IMR-90 (cell line): Measurements from ENCODE around the gene TK2.

Source experiments
- BHLHE40 ChIP-seq: fragments of 150-350 bp; IDR thresholded peaks from 2 replicates; pipeline ENCODE4 v1.6.1; 2016; ENCODE audit warnings: mild to moderate bottlenecking, low read depth, low read length
- CEBPB ChIP-seq: IDR thresholded peaks from 2 replicates; pipeline ENCODE4 v1.6.1; 2012; ENCODE audit warnings: low read depth, low read length, improper control_type of control experiment
- CHD1 ChIP-seq: IDR thresholded peaks from 2 replicates; pipeline ENCODE4 v1.6.1; 2012; ENCODE audit warnings: low read depth, low read length, improper control_type of control experiment
- CTCF ChIP-seq: conservative IDR thresholded peaks from 2 replicates; pipeline ENCODE4 v1.5.1; 2012; ENCODE audit warnings: mild to moderate bottlenecking, low read depth, low read length, improper control_type of control experiment
- ELK1 ChIP-seq: fragments of 150-350 bp; IDR thresholded peaks from 2 replicates; pipeline ENCODE4 v1.6.1; 2016; ENCODE audit warnings: low read depth, mild to moderate bottlenecking, low read length, moderate library complexity, borderline replicate concordance
- FOS ChIP-seq: fragments of 150-350 bp; IDR thresholded peaks from 2 replicates; pipeline ENCODE4 v1.6.1; 2016; ENCODE audit warnings: low read depth, low read length
- MAZ ChIP-seq: IDR thresholded peaks from 2 replicates; pipeline ENCODE4 v1.6.1; 2012; ENCODE audit warnings: low read depth, mild to moderate bottlenecking, low read length, improper control_type of control experiment, moderate library complexity, borderline replicate concordance
- MXI1 ChIP-seq: IDR thresholded peaks from 2 replicates; pipeline ENCODE4 v1.6.1; 2012; ENCODE audit warnings: low read depth, mild to moderate bottlenecking, low read length, moderate library complexity, borderline replicate concordance
- NFE2L2 ChIP-seq: fragments of 150-350 bp; IDR thresholded peaks from 2 replicates; pipeline ENCODE4 v1.6.1; 2016; ENCODE audit warnings: low read depth, mild to moderate bottlenecking, low read length
- POLR2A ChIP-seq: IDR thresholded peaks from 2 replicates; pipeline ENCODE4 v1.6.1; 2012; ENCODE audit warnings: mild to moderate bottlenecking, low read depth, low read length
- RAD21 ChIP-seq: IDR thresholded peaks from 2 replicates; pipeline ENCODE4 v1.6.1; 2012; ENCODE audit warnings: low read length, improper control_type of control experiment
- RFX5 ChIP-seq: IDR thresholded peaks from 2 replicates; pipeline ENCODE4 v1.8.0; 2012; ENCODE audit warnings: low read depth, mild to moderate bottlenecking, low read length, moderate library complexity
- SMC3 ChIP-seq: fragments of 150-350 bp; IDR thresholded peaks from 2 replicates; pipeline ENCODE4 v1.6.1; 2016; ENCODE audit warnings: low read depth, mild to moderate bottlenecking, antibody characterized with exemption, low read length, moderate library complexity
- USF2 ChIP-seq: fragments of 150-350 bp; IDR thresholded peaks from 2 replicates; pipeline ENCODE4 v1.6.1; 2017; ENCODE audit warnings: mild to moderate bottlenecking, antibody characterized with exemption, low read length, low read depth

GRCh38 chr16:66474750-66475199 lies 75.1 kb downstream of the TK2 start:
- TF ChIP-seq POLR2A (no peak), MXI1 (no peak), CTCF (no peak), NFE2L2 (no peak), USF2 (no peak), SMC3 (no peak), MAZ (no peak), FOS (no peak), RFX5 (no peak), BHLHE40 (no peak), CEBPB (no peak), RAD21 (no peak), ELK1 (no peak), CHD1 (no peak)
